Fibroblast of lung (primary cell): ENCODE results near the gene CROCC2. TPM values are rescaled to one million over a fixed set of nuclear protein-coding genes. Genes with fewer than 3 reads are reported as not detected.

Experiments used
- DNase-seq, 2 donors: peaks; one replicate each; pipeline versions ENCODE4 v3.0.0 to v3.0.0-alpha.2; 2010; ENCODE audit warnings: low read depth in 2 of 2
- H2AFZ ChIP-seq: 2 replicates; pipeline ENCODE4 v1.5.1; 2012; ENCODE audit warnings: low read length, control low read depth, inconsistent platforms
- H3K27ac ChIP-seq: 2 replicates; pipeline ENCODE4 v1.5.1; 2011; ENCODE audit warnings: low read length, control low read depth; ENCODE audit not compliant: insufficient read depth
- H3K27me3 ChIP-seq: 2 replicates; pipeline ENCODE4 v1.5.1; 2011; ENCODE audit warnings: mild to moderate bottlenecking, low read length; ENCODE audit not compliant: control insufficient read depth, insufficient read depth
- H3K36me3 ChIP-seq: 2 replicates; pipeline ENCODE4 v1.5.1; 2011; ENCODE audit warnings: low read length; ENCODE audit not compliant: control insufficient read depth, insufficient read depth
- H3K4me1 ChIP-seq: 2 replicates; pipeline ENCODE4 v1.5.1; 2011; ENCODE audit warnings: low read length; ENCODE audit not compliant: control insufficient read depth, insufficient read depth; ENCODE audit errors: extremely low read depth
- H3K4me2 ChIP-seq: 2 replicates; pipeline ENCODE4 v1.5.1; 2011; ENCODE audit warnings: low read length, control low read depth; ENCODE audit not compliant: insufficient read depth; ENCODE audit errors: extremely low read depth
- H3K4me3 ChIP-seq, 4 experiments: fragments of 200-600 bp in 1 of 4; sonication (generic) in 1 of 4; replicated peaks in 1 of 4; 2 replicates each; pipeline ENCODE4 v1.5.1; 2011 to 2016; ENCODE audit warnings: low read length in 4 of 4, low read depth in 3 of 4, mild to moderate bottlenecking in 3 of 4, control low read depth in 2 of 4, inconsistent platforms in 1 of 4, mixed read lengths in 1 of 4; ENCODE audit not compliant: insufficient read depth in 1 of 4; ENCODE audit errors: control extremely low read depth in 1 of 4
- H3K79me2 ChIP-seq: 2 replicates; pipeline ENCODE4 v1.5.1; 2012; ENCODE audit warnings: mild to moderate bottlenecking, low read length, inconsistent platforms; ENCODE audit not compliant: control insufficient read depth, insufficient read depth
- H3K9ac ChIP-seq: 2 replicates; pipeline ENCODE4 v1.5.1; 2011; ENCODE audit warnings: mild to moderate bottlenecking, low read length, control low read depth; ENCODE audit not compliant: insufficient read depth
- H3K9me3 ChIP-seq: 2 replicates; pipeline ENCODE4 v1.5.1; 2012; ENCODE audit warnings: low read depth, low read length; ENCODE audit not compliant: control insufficient read depth, insufficient read depth
- H4K20me1 ChIP-seq: 2 replicates; pipeline ENCODE4 v1.5.1; 2011; ENCODE audit warnings: low read length; ENCODE audit not compliant: control insufficient read depth, insufficient read depth; ENCODE audit errors: extremely low read depth
- CTCF ChIP-seq, 2 donors: IDR thresholded peaks in 1 of 2; conservative IDR thresholded peaks in 1 of 2; 1 replicate in 1 of 2; 2 replicates in 1 of 2; pipeline ENCODE4 v1.5.1; 2011 to 2012; ENCODE audit warnings: low read length in 2 of 2, control low read depth in 1 of 2, inconsistent platforms in 1 of 2, low read depth in 1 of 2, mild to moderate bottlenecking in 1 of 2
- EZH2 ChIP-seq: IDR thresholded peaks from 2 replicates; pipeline ENCODE4 v1.5.1; 2012; ENCODE audit warnings: low read length, control low read depth, mild to moderate bottlenecking; ENCODE audit errors: missing control alignments
- polyA plus RNA-seq, 2 donors: library from polyadenylated mRNA; depleted of rRNA in 1 of 2; stranded (reverse) in 1 of 2; unstranded in 1 of 2; fragments of >200 nt; gene quantifications; 2 replicates each; pipeline ENCODE4 v1.2.1, GENCODE V29; 2011 to 2012; ENCODE audit warnings: missing spikeins in 1 of 2
- total RNA-seq: library from RNA; depleted of rRNA; stranded (reverse); fragments of >200 nt; gene quantifications from 2 replicates; pipeline ENCODE4 v1.2.1, GENCODE V29; 2014

CROCC2 gene
- total and polyA plus RNA-seq, 2 donors (not counting 1 experiment from before 2014, with no cell fraction given), result 0.12 to 0.33 TPM

GRCh38 chr2:240948086-240948485, 42.0 kb downstream of the CROCC2 start:
- no peak overlapping the region for H3K9ac ChIP-seq
- no peak overlapping the region for H3K27ac ChIP-seq
- H3K4me2 ChIP-seq, result no peak overlapping the region
- H2AFZ ChIP-seq, result no peak overlapping the region
- TF ChIP-seq CTCF (conservative IDR thresholded peaks at IDR 0.05 in 1 of 2, IDR thresholded peaks at IDR 0.05 in 1 of 2; ENCODE audit: low read depth in 1 of 2, low read length in 2 of 2), result no peak
- DNase-seq, result no peak
- no peaks in the 10 kb centered on the region for H3K9me3 ChIP-seq
- H3K79me2 ChIP-seq, result no peaks in the 10 kb centered on the region
- no peaks in the 10 kb centered on the region for H4K20me1 ChIP-seq
- H3K4me1 ChIP-seq, result no peaks in the 10 kb centered on the region
- no peak overlapping the region for H3K4me3 ChIP-seq
- H3K27me3 ChIP-seq, result peaks cover 8% of the 10 kb centered on the region
- no peaks in the 10 kb centered on the region for H3K36me3 ChIP-seq

- H3K9me3 ChIP-seq, result no peaks in the 10 kb centered on the region
- H3K27ac ChIP-seq, result no peak overlapping the region
- no peaks in the 10 kb centered on the region for H4K20me1 ChIP-seq
- no peaks in the 10 kb centered on the region for H3K36me3 ChIP-seq
- TF ChIP-seq EZH2 (no peak), CTCF (conservative IDR thresholded peaks at IDR 0.05 in 1 of 2, IDR thresholded peaks at IDR 0.05 in 1 of 2; ENCODE audit: low read depth in 1 of 2, low read length in 2 of 2) (no peak)
- no peaks in the 10 kb centered on the region for H3K79me2 ChIP-seq
- H3K27me3 ChIP-seq, result peaks cover 12% of the 10 kb centered on the region
- H3K4me3 ChIP-seq, result no peak overlapping the region
- no peak overlapping the region for H3K4me2 ChIP-seq
- no peaks in the 10 kb centered on the region for H3K4me1 ChIP-seq
- H3K9ac ChIP-seq, result no peak overlapping the region
- DNase-seq, result no peak
- no peak overlapping the region for H2AFZ ChIP-seq
Observed at GRCh38 chr2:240948905-240949790, 43.0 kb downstream of the CROCC2 start.

DNA sequence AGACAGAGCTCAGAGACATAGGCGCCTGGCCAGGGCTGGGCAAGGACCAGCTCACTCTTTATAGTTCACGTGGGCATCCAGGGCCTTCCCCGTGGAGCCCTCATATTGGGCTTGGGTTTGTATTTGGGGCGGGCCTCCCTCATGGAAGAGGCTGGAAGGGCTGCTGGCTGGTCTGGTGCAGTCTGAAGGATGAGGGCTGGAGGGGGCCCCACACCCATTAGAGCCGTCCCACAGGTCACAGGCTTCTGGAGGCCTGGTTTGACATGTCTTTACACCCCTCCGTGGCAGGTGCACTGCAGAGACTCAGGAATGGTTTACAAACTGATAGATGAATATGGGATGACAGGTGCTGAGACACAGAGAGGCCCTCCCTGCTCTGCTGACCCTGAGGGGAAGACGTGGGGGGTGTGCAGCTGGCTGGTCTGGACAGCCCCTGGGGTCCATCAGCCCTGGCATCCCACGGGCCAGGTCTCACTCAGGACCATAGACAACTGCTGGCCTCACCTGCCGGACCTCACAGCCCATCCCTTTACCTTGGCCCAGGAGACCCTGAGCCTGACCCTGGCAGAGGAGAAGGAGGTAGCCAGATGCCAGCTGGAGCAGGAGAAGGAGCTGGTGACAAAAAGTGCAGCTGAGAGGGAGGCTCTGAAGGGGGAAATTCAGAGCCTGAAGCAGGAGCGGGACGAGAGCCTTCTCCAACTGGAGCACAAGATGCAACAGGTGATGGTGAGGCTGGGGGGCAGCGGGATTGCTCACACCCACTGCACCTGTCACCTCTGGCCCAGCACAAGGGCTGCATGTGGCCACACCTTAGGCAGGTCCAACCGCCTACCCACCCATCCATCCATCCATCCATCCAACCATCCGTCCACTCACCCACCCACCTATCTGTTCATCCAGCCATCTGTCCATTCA, 43.9 kb downstream of the CROCC2 start:
- H3K36me3 ChIP-seq, result no peaks in the 10 kb centered on the region
- H3K9ac ChIP-seq, result no peak overlapping the region
- H3K79me2 ChIP-seq, result no peaks in the 10 kb centered on the region
- no peak overlapping the region for H3K27ac ChIP-seq
- no peaks in the 10 kb centered on the region for H3K4me1 ChIP-seq
- no peaks in the 10 kb centered on the region for H3K9me3 ChIP-seq
- no peak overlapping the region for H3K4me2 ChIP-seq
- TF ChIP-seq EZH2 (no peak), CTCF (conservative IDR thresholded peaks at IDR 0.05 in 1 of 2, IDR thresholded peaks at IDR 0.05 in 1 of 2; ENCODE audit: low read depth in 1 of 2, low read length in 2 of 2) (no peak)
- DNase-seq, result no peak
- H3K4me3 ChIP-seq, result no peak overlapping the region
- H2AFZ ChIP-seq, result no peak overlapping the region
- no peaks in the 10 kb centered on the region for H4K20me1 ChIP-seq
- H3K27me3 ChIP-seq, result peaks cover 19% of the 10 kb centered on the region
